22Rv1 (cell line): ENCODE data around the gene CTDSPL.
"Not testable (repeated sequence)": the region's sequence is repeated elsewhere in the genome, so short reads cannot be mapped to it uniquely, and the experiment has no call there.

ENCODE experiments used
- H3K27ac ChIP-seq: fragments of 450-650 bp; 2 replicates; pipeline ENCODE4 v1.5.1; 2017
- ZFX ChIP-seq: fragments of 450-650 bp; IDR thresholded peaks from 2 replicates; pipeline ENCODE4 v1.6.1; 2017; ENCODE audit warnings: antibody characterized with exemption, borderline replicate concordance
- TF ChIP-seq, protein P1 (sequence below): fragments of 450-650 bp; IDR thresholded peaks from 2 replicates; pipeline ENCODE4 v1.5.1; 2017; ENCODE audit warnings: mild to moderate bottlenecking

CTDSPL gene

GRCh38 chr3:38028621-38029361 is 167.1 kb downstream of the CTDSPL start:
- TF ChIP-seq ZFX: no peak
- TF ChIP-seq, protein P1, sequence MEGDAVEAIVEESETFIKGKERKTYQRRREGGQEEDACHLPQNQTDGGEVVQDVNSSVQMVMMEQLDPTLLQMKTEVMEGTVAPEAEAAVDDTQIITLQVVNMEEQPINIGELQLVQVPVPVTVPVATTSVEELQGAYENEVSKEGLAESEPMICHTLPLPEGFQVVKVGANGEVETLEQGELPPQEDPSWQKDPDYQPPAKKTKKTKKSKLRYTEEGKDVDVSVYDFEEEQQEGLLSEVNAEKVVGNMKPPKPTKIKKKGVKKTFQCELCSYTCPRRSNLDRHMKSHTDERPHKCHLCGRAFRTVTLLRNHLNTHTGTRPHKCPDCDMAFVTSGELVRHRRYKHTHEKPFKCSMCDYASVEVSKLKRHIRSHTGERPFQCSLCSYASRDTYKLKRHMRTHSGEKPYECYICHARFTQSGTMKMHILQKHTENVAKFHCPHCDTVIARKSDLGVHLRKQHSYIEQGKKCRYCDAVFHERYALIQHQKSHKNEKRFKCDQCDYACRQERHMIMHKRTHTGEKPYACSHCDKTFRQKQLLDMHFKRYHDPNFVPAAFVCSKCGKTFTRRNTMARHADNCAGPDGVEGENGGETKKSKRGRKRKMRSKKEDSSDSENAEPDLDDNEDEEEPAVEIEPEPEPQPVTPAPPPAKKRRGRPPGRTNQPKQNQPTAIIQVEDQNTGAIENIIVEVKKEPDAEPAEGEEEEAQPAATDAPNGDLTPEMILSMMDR: no peak
- no peak overlapping the region for H3K27ac ChIP-seq

DNA sequence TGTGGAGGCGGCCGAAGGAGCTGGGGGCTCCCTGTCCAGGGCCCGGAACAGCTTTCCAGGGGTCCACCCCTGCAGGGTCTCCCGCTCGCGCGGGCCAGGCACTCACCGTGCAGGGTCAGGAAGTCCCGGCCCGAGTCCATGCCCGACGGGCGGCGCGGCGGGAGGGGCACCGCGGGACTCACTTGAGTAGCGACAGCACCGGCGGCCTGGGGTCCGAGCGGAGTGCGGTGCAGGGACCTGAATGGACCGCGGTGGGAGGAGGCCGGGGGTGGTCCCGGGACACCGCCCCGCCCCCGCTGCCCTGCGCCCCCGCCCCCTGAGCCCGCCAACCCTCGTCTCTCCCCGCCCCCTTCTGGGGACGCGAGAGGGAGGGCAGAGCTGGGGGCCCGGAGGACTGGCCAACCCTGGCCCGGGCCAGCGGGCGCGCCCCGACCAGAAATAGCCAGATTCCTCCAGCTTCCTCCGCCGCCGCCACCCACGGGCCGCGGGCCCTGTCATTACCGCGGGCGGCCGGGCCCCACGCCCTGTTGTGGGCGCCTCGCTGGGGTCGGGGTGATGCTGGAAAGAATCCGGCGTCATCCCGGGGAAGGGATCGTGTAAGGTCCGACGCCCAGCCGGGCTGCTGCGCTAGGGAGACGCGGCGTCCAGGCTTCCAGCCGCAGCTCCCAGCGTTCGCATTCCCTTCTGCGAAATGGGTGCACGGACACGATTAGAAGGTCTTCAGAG is 167.9 kb downstream of the CTDSPL start, which contains the start of gene PLCD1:
Gene PLCD1 (minus strand): TSS at position 243 of the 726 bp plus-strand sequence. CDS start 103 bp downstream, at position 140.
- H3K27ac ChIP-seq: no peak within 1 kb of the TSS
- TF ChIP-seq, protein P1: no peak
- no peak for TF ChIP-seq ZFX

DNA sequence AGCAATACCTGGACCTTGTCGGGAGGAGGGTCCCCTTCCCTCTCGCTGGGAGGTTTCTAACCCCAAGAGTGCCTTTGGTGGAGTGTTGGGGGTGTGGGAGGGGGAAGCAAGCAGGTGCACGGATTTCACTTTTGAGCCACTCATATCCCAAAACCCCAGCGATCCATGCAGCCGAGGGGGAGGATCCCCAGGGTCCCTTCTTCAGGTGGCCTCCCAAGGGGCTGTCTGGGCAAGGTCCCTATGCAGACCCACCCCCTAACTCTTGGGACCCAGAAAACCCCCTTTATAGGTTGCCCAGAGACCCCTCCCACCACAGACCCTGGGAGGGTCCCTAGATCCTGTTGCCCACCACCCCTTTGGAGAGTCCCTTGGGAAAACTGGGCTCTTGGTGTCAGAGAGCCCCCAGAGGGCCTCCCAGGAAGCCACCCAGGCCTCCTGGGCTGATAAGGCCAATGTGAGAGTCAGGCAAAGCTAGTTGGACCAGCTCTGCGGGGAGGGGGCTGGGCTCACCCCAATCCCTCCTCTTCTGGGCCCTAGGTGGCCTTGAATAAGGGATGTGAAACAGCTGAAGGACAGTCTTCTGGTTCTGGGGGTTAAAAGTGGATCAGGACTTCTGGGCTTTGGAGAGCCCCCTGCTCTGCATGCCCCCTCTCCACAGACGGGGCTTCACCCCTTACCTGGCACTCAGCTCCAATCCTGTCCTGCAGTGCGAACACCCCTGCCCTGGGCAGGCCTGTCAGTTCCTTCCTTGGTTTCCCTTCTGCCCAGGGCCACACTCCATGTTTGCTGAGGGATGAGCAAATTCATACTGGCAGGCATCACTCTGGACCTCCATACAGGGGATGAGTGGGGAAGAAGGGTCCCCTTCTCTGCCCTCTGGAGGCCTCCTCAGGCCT is 168.7 kb downstream of the CTDSPL start:
- no peak for TF ChIP-seq ZFX
- TF ChIP-seq, protein P1: no peak
- H3K27ac ChIP-seq: peak overlapping the region; percentile 15; the same call in 1 of the 2 replicates

DNA sequence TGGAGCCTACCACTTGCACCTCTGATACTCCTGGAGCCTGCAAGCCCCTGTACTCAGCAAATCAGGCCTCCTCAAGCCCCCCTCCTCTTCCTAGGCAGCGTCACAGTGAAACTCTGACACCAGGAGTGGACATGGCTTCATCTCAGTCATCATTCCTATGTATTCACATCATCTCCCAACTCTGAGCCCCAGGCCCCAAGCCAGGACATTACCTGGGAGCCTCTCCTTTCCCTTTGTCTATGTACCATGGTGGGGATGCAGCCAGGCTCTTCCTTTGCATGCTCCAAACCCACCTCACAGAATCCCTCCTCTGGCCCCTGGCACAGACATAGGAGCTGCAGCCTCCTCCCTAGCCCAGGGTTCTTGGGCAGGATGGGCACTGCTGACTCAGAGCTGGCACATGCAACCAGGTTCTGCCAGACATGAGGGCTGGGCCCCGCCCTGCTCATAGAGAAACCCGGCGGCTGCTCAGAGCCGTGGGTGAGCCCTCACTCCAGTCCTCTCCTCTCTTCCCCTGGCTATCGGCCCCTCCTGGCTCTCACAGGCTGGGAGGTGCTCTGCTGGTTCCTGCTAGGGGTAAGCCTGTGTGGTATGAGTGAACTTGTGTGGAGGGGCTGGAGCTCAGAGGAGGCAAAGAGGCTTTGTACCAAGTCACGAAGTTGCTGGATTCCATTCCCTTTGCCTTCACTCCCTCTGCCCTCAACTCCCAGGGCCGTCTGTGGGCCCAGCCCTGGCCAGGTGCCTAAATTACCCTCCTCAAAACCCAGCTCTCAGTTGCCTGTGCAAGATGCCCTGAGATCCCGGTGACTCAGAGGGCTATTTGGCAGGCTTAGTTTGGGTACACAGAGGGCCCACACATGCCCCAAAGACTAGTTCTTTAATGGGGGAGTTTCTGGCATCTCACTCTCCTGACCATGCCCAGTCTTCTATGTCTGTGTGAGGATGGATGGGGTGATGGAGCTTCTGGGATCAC is 169.6 kb downstream of the CTDSPL start:
- TF ChIP-seq ZFX: no peak
- TF ChIP-seq, protein P1: no peak
- peak overlapping the region; percentile 15; the same call in 1 of the 2 replicates for H3K27ac ChIP-seq

GRCh38 chr3:38032328-38032865 is 170.7 kb downstream of the CTDSPL start:
- H3K27ac ChIP-seq: no peak overlapping the region
- TF ChIP-seq ZFX: no peak
- TF ChIP-seq, protein P1: no peak

DNA sequence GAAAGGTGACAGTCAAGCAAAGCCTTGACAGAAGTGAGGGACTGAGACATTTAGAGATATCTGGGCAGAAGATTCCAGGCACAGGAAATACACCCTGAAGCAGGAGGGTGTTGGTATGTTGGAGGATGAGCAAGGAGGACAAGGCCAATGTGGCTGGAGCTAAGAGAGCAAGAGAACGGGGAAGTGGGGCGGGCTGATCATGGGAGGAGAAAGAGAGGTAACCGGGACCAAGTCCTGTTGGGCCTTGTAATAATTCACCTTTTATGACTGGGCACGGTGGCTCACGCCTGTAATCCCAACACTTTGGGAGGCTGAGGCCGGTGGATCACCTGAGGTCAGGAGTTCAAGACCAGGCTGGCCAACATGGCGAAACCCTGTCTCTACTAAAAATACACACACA is 171.9 kb downstream of the CTDSPL start:
- not testable (repeated sequence) for H3K27ac ChIP-seq
